BE2C (cell line): ENCODE data around the gene HMGXB3. TPM values are rescaled to one million over a fixed set of nuclear protein-coding genes. Genes with fewer than 3 reads are reported as not detected.

Source experiments
- DNase-seq: peaks from one replicate; pipeline ENCODE4 v3.0.0-alpha.2; 2020
- H3K27me3 ChIP-seq: fragments of 250-450 bp; sonication (Bioruptor Pico); 2 replicates; pipeline ENCODE4 v1.5.1; 2020; ENCODE audit warnings: mild to moderate bottlenecking
- H3K36me3 ChIP-seq: fragments of 250-450 bp; sonication (Bioruptor Pico); 2 replicates; pipeline ENCODE4 v1.5.1; 2020; ENCODE audit warnings: mild to moderate bottlenecking
- H3K4me1 ChIP-seq: fragments of 250-450 bp; sonication (Bioruptor Pico); 2 replicates; pipeline ENCODE4 v1.5.1; 2020
- H3K4me3 ChIP-seq: 2 replicates; pipeline ENCODE4 v1.5.1; 2011; ENCODE audit warnings: low read depth, low read length
- H3K9me3 ChIP-seq: fragments of 250-450 bp; sonication (Bioruptor Pico); 2 replicates; pipeline ENCODE4 v1.5.1; 2020
- CTCF ChIP-seq: IDR thresholded peaks from 2 replicates; pipeline ENCODE4 v1.5.1; 2012; ENCODE audit warnings: mild to moderate bottlenecking, low read depth, low read length
- polyA plus RNA-seq: library from polyadenylated mRNA; unstranded; fragments of >200 nt; gene quantifications from one replicate; pipeline ENCODE4 v1.2.1, GENCODE V29; 2012; ENCODE audit warnings: low read depth, missing spikeins; ENCODE audit not compliant: insufficient read length, insufficient read depth

Gene HMGXB3, protein sequence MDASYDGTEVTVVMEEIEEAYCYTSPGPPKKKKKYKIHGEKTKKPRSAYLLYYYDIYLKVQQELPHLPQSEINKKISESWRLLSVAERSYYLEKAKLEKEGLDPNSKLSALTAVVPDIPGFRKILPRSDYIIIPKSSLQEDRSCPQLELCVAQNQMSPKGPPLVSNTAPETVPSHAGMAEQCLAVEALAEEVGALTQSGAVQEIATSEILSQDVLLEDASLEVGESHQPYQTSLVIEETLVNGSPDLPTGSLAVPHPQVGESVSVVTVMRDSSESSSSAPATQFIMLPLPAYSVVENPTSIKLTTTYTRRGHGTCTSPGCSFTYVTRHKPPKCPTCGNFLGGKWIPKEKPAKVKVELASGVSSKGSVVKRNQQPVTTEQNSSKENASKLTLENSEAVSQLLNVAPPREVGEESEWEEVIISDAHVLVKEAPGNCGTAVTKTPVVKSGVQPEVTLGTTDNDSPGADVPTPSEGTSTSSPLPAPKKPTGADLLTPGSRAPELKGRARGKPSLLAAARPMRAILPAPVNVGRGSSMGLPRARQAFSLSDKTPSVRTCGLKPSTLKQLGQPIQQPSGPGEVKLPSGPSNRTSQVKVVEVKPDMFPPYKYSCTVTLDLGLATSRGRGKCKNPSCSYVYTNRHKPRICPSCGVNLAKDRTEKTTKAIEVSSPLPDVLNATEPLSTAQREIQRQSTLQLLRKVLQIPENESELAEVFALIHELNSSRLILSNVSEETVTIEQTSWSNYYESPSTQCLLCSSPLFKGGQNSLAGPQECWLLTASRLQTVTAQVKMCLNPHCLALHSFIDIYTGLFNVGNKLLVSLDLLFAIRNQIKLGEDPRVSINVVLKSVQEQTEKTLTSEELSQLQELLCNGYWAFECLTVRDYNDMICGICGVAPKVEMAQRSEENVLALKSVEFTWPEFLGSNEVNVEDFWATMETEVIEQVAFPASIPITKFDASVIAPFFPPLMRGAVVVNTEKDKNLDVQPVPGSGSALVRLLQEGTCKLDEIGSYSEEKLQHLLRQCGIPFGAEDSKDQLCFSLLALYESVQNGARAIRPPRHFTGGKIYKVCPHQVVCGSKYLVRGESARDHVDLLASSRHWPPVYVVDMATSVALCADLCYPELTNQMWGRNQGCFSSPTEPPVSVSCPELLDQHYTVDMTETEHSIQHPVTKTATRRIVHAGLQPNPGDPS (N-terminal part only)
- 57.6 TPM for polyA plus RNA-seq

- Histone ChIP-seq H3K4me1 (peaks cover 8% of the 10 kb centered on the region), H3K27me3 (no peaks in the 10 kb centered on the region), H3K9me3 (no peaks in the 10 kb centered on the region), H3K36me3 (peaks cover 16% of the 10 kb centered on the region), H3K4me3 (peak within 1 kb of the TSS; percentile 99)
- no peak for TF ChIP-seq CTCF
- peak; percentile 96 for DNase-seq
These were observed at the start of gene HMGXB3, which contains the start of gene TIGD6 for GRCh38 chr5:150000256-150000989. TSS of gene HMGXB3 (plus strand) at chr5:150000739. CDS start at chr5:150004853, 4,114 bp downstream. TSS of gene TIGD6 (minus strand) at chr5:150000654. CDS start at chr5:149996348, 4,306 bp downstream.

DNA sequence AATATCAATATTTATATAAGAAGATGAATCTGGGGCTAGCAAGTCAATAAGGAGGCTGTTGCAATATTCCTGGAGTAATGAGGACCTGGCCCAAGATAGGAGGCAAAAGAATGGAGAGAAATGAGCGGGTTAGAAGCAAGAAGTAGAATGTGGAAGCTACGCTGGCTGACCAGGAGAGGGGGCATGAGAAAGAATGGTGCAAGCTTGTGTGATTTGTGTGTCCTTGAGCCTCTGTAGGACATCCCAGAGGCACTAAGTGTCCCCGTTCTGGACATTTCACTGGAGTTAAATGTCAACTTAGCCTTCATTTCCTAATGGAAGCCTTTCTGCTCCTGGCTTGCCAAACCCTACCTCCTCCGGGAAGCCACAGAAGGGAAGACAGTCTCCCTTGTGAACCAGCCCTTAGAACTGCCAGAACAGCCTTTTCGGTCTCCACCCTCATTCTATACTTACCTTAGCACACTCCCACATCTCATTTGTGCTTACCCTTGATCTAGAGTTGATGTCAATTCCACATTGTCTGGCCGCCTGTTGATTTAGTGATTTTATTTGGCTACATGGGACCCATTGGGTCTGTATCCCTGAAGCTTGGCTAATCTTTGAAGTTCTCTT is 49.3 kb upstream of the HMGXB3 start:
- Histone ChIP-seq H3K4me1 (no peaks in the 10 kb centered on the region), H3K4me3 (no peak overlapping the region), H3K27me3 (no peaks in the 10 kb centered on the region), H3K9me3 (no peaks in the 10 kb centered on the region), H3K36me3 (no peaks in the 10 kb centered on the region)
- TF ChIP-seq CTCF: peak; percentile 18; the same call in 1 of the 2 replicates
- DNase-seq: no peak

- H3K27me3 ChIP-seq: no peaks in the 10 kb centered on the region
- no peak for DNase-seq
- no peaks in the 10 kb centered on the region for H3K36me3 ChIP-seq
- H3K4me1 ChIP-seq: no peaks in the 10 kb centered on the region
- H3K4me3 ChIP-seq: no peak overlapping the region
- H3K9me3 ChIP-seq: no peaks in the 10 kb centered on the region
- no peak for TF ChIP-seq CTCF
These were observed 47.0 kb upstream of the HMGXB3 start for GRCh38 chr5:149953436-149954121.

GRCh38 chr5:149954798-149955197 is 45.7 kb upstream of the HMGXB3 start:
- Histone ChIP-seq H3K36me3 (no peaks in the 10 kb centered on the region), H3K4me3 (no peak overlapping the region), H3K4me1 (peaks cover 5% of the 10 kb centered on the region), H3K9me3 (no peaks in the 10 kb centered on the region), H3K27me3 (no peaks in the 10 kb centered on the region)
- DNase-seq: no peak
- TF ChIP-seq CTCF: no peak

- TF ChIP-seq CTCF: no peak
- Histone ChIP-seq H3K9me3 (no peaks in the 10 kb centered on the region), H3K4me3 (no peak overlapping the region), H3K27me3 (no peaks in the 10 kb centered on the region), H3K36me3 (no peaks in the 10 kb centered on the region), H3K4me1 (peaks cover 5% of the 10 kb centered on the region)
- no peak for DNase-seq
These were observed 43.9 kb upstream of the HMGXB3 start for GRCh38 chr5:149956685-149957084.
